Spleen (tissue), 11 donors: ENCODE measurements around the gene DMBT1. TPM values are rescaled to one million over a fixed set of nuclear protein-coding genes. Genes with fewer than 3 reads are reported as not detected.
A peak's percentile ranks its signal among the peaks of the same experiment; 100 is the strongest.

ENCODE experiments used
- DNase-seq: peaks from one replicate; pipeline ENCODE4 v3.0.0-alpha.2; 2020
- H3K27ac ChIP-seq, 8 donors: fragments of 200-600 bp; sonication (generic) in 7 of 8; 1 replicate in 4 of 8; 2 replicates in 4 of 8; pipeline versions ENCODE4 v1.5.0 to v1.8.0; 2016 to 2021; ENCODE audit warnings: inconsistent platforms in 4 of 8, mild to moderate bottlenecking in 4 of 8, moderate library complexity in 1 of 8
- H3K27me3 ChIP-seq, 7 donors: fragments of 200-600 bp; sonication (generic) in 6 of 7; replicated peaks in 1 of 7; 1 replicate in 4 of 7; 2 replicates in 3 of 7; pipeline versions ENCODE4 v1.5.0 to v1.8.0; 2016 to 2021; ENCODE audit warnings: inconsistent platforms in 3 of 7, mild to moderate bottlenecking in 1 of 7
- H3K36me3 ChIP-seq, 6 donors: fragments of 200-600 bp; sonication (generic) in 5 of 6; 1 replicate in 4 of 6; 2 replicates in 2 of 6; pipeline versions ENCODE4 v1.5.0 to v1.8.0; 2016 to 2021; ENCODE audit warnings: inconsistent platforms in 2 of 6
- H3K4me1 ChIP-seq, 6 donors: fragments of 200-600 bp; sonication (generic) in 5 of 6; 1 replicate in 3 of 6; 2 replicates in 3 of 6; pipeline versions ENCODE4 v1.5.0 to v1.8.0; 2016 to 2021; ENCODE audit warnings: inconsistent platforms in 3 of 6
- H3K4me3 ChIP-seq, 8 donors: fragments of 200-600 bp; sonication (generic) in 7 of 8; 1 replicate in 4 of 8; 2 replicates in 4 of 8; pipeline versions ENCODE4 v1.5.0 to v1.8.0; 2016 to 2021; ENCODE audit warnings: inconsistent platforms in 4 of 8, mild to moderate bottlenecking in 4 of 8, moderate library complexity in 2 of 8
- H3K9me3 ChIP-seq, 8 donors: fragments of 200-600 bp; sonication (generic) in 7 of 8; 1 replicate in 4 of 8; 2 replicates in 4 of 8; pipeline versions ENCODE4 v1.5.0 to v1.8.0; 2016 to 2021; ENCODE audit warnings: inconsistent platforms in 4 of 8
- CTCF ChIP-seq, 11 experiments: fragments of 200-600 bp in 7 of 11; fragments of 450-650 bp in 4 of 11; sonication (generic) in 4 of 11; IDR thresholded peaks in 8 of 11; conservative IDR thresholded peaks in 3 of 11; 1 replicate in 7 of 11; 2 replicates in 4 of 11; pipeline versions ENCODE4 v1.4.0 to v1.8.0; 2016 to 2021; ENCODE audit warnings: antibody characterized with exemption in 11 of 11, inconsistent platforms in 4 of 11, mild to moderate bottlenecking in 1 of 11
- POLR2A ChIP-seq, 3 donors: fragments of 450-650 bp; IDR thresholded peaks; one replicate each; pipeline ENCODE4 v1.5.1; 2017; ENCODE audit warnings: antibody characterized with exemption in 3 of 3, mild to moderate bottlenecking in 1 of 3
- POLR2AphosphoS5 ChIP-seq, 3 donors: sonication (generic); formaldehyde crosslinking; IDR thresholded peaks; one replicate each; pipeline ENCODE4 v1.5.1; 2017; ENCODE audit warnings: antibody characterized with exemption in 3 of 3
- WGBS, 5 donors: extraction: QIAGEN DNeasy Blood & Tissue Kit in 3 of 5; methylation state at CpG; one replicate each; pipeline versions ENCODE4 v1.1.5 to v1.1.7; 2013 to 2018; 5-methylcytosine and 5-hydroxymethylcytosine counted together
- intact Hi-C: fragments of 100-400 bp; cut with DNase I; formaldehyde crosslinking; loops from one replicate; pipeline ENCODE4 v1.15.0; 2023; ENCODE audit warnings: low total_unique reads
- polyA plus RNA-seq, 3 donors: library from polyadenylated mRNA; stranded (reverse); fragments of 200-250 nt; gene quantifications; one replicate each; pipeline ENCODE4 v1.2.1, GENCODE V29; 2013
- total RNA-seq, 7 donors: library from RNA; depleted of rRNA in 3 of 7; stranded (reverse); fragments of >200 nt in 3 of 7; fragmentation: NEBNext Ultra II Directional in 4 of 7; extraction: Animal tissue kit (Norgen Biotek cat#: 25700) in 4 of 7; gene quantifications; one replicate each; pipeline versions ENCODE4 v1.1.0 to v1.2.1, GENCODE V29; 2016 to 2021
- donor health status: healthy with polysubstance abuse.
- donor health status: DM: no; HTN: no; CAD: no; lungs with moderate emphysema.
- donor health status: DM: no; HTN: no; CAD: no.
- donor health status: Bipolar disorder and iron deficiency.
- donor health status: healthy.
- donor health status: DM: no; HTN: no; CAD: no.
- donor health status: DM: yes; HTN: yes; CAD: no.

DMBT1 gene
- total and polyA plus RNA-seq, 10 donors: 0.02 to 0.29 (median 0.03) TPM; not detected in 6

- Histone ChIP-seq H3K36me3 (no peaks in the 10 kb centered on the region), H3K27ac (no peak overlapping the region), H3K4me1 (peaks cover 0 to 19% (median 9%) of the 10 kb centered on the region in 6 donors), H3K4me3 (no peak overlapping the region), H3K9me3 (no peaks in the 10 kb centered on the region), H3K27me3 (peaks cover 0 to under 1% (median 0%) of the 10 kb centered on the region in 7 donors)
- intact Hi-C loops: no loop called here
- no peak for DNase-seq
- TF ChIP-seq POLR2A (IDR thresholded peaks at IDR 0.05) (no peak), POLR2AphosphoS5 (IDR thresholded peaks at IDR 0.05) (no peak), CTCF (IDR thresholded peaks at IDR 0.05 in 8 of 11, conservative IDR thresholded peaks at IDR 0.05 in 3 of 11) (no peak)
- 89 to 94% (median 91%) methylated on average over 8 of the region's 8 CpGs for WGBS, 5 donors
These were observed 14.3 kb upstream of the DMBT1 start for GRCh38 chr10:122546242-122546641.

- DNase-seq: no peak
- WGBS, 5 donors: 78 to 94% (median 84%) methylated on average over 11 of the region's 11 CpGs
These were observed 12.0 kb upstream of the DMBT1 start for GRCh38 chr10:122548407-122549085.

GRCh38 chr10:122549636-122550035 lies 10.9 kb upstream of the DMBT1 start:
- peaks cover 0 to 5% (median 0%) of the 10 kb centered on the region in 7 donors for H3K27me3 ChIP-seq
- no peak overlapping the region for H3K4me3 ChIP-seq
- no peaks in the 10 kb centered on the region for H3K4me1 ChIP-seq
- TF ChIP-seq POLR2AphosphoS5 (IDR thresholded peaks at IDR 0.05) (no peak), POLR2A (IDR thresholded peaks at IDR 0.05) (no peak), CTCF (IDR thresholded peaks at IDR 0.05 in 8 of 11, conservative IDR thresholded peaks at IDR 0.05 in 3 of 11) (no peak)
- DNase-seq: no peak
- intact Hi-C loops: no loop called here
- WGBS, 5 donors: 64 to 98% (median 75%) methylated on average over 2 of the region's 2 CpGs
- no peaks in the 10 kb centered on the region for H3K36me3 ChIP-seq
- no peak overlapping the region for H3K27ac ChIP-seq
- H3K9me3 ChIP-seq: no peaks in the 10 kb centered on the region

More at GRCh38 chr10:122548407-122549085, 12.0 kb upstream of the DMBT1 start:
- Histone ChIP-seq H3K36me3 (no peaks in the 10 kb centered on the region), H3K27ac (no peak overlapping the region), H3K27me3 (peaks cover 0 to 5% (median 0%) of the 10 kb centered on the region in 7 donors), H3K4me3 (no peak overlapping the region), H3K9me3 (no peaks in the 10 kb centered on the region), H3K4me1 (no peaks in the 10 kb centered on the region)
- TF ChIP-seq POLR2AphosphoS5 (IDR thresholded peaks at IDR 0.05): no peak
- no peak for TF ChIP-seq CTCF (IDR thresholded peaks at IDR 0.05 in 8 of 11, conservative IDR thresholded peaks at IDR 0.05 in 3 of 11)
- no peak for TF ChIP-seq POLR2A (IDR thresholded peaks at IDR 0.05)
- intact Hi-C loops: no loop called here

- H3K4me1 ChIP-seq: no peaks in the 10 kb centered on the region
- no peaks in the 10 kb centered on the region for H3K9me3 ChIP-seq
- TF ChIP-seq CTCF (IDR thresholded peaks at IDR 0.05 in 8 of 11, conservative IDR thresholded peaks at IDR 0.05 in 3 of 11): no peak
- TF ChIP-seq POLR2AphosphoS5 (IDR thresholded peaks at IDR 0.05): no peak
- no peak for TF ChIP-seq POLR2A (IDR thresholded peaks at IDR 0.05)
- WGBS, 5 donors: 91 to 95% (median 92%) methylated on average over 8 to 9 of the region's 9 CpGs
- peaks cover 0 to 6% (median 0%) of the 10 kb centered on the region in 7 donors for H3K27me3 ChIP-seq
- intact Hi-C loops: no loop called here
- DNase-seq: no peak
- no peaks in the 10 kb centered on the region for H3K36me3 ChIP-seq
- H3K27ac ChIP-seq: peak overlapping the region in 1 of 8 donors; percentile 23
- no peak overlapping the region for H3K4me3 ChIP-seq
These were observed 10.1 kb upstream of the DMBT1 start for GRCh38 chr10:122550427-122550826.
